ENCODE data around the gene CPNE5.

- TF ChIP-seq, protein P1, sequence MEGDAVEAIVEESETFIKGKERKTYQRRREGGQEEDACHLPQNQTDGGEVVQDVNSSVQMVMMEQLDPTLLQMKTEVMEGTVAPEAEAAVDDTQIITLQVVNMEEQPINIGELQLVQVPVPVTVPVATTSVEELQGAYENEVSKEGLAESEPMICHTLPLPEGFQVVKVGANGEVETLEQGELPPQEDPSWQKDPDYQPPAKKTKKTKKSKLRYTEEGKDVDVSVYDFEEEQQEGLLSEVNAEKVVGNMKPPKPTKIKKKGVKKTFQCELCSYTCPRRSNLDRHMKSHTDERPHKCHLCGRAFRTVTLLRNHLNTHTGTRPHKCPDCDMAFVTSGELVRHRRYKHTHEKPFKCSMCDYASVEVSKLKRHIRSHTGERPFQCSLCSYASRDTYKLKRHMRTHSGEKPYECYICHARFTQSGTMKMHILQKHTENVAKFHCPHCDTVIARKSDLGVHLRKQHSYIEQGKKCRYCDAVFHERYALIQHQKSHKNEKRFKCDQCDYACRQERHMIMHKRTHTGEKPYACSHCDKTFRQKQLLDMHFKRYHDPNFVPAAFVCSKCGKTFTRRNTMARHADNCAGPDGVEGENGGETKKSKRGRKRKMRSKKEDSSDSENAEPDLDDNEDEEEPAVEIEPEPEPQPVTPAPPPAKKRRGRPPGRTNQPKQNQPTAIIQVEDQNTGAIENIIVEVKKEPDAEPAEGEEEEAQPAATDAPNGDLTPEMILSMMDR (IDR thresholded peaks at IDR 0.05), result no peak
- no peak for TF ChIP-seq POLR2A (IDR thresholded peaks at IDR 0.05)
Measured at GRCh38 chr6:36699348-36699747, 139.9 kb downstream of the CPNE5 start.
